ENCODE data around the gene CARMIL1.
"Not testable (repeated sequence)": the region's sequence is repeated elsewhere in the genome, so short reads cannot be mapped to it uniquely, and the experiment has no call there.

The CARMIL1 gene

DNA sequence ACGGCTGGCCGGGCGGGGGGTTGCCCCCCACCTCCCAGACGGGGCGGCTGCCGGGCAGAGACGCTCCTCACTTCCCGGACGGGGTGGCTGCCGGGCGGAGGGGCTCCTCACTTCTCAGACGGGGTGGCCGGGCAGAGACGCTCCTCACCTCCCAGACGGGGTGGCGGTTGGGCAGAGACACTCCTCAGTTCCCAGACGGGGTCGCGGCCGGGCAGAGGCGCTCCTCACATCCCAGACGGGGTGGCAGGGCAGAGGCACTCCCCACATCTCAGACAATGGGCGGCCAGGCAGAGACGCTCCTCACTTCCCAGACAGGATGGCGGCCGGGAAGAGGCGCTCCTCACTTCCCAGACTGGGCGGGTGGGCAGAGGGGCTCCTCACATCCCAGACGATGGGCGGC lies 306.9 kb downstream of the CARMIL1 start:
- DNase-seq, result not testable (repeated sequence)

DNA sequence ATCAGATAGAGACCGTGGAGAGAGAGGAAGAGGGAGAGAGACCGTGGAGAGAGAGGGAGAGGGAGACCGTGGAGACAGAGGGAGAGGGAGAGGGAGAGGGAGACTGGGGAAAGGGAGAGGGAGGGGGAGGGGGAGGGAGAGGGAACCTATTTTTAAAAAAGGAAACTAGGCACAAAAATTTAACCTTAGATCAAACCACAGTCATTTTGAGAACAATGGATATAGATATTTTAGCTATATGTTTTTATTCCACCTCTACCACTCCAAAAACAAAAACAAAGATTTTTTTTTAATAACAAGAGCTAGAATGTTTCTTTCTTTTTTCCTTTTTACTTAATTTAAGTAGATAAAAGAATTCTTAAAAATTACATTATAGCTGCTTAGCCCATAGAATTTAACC lies 307.8 kb downstream of the CARMIL1 start:
- DNase-seq, result no peak

DNA sequence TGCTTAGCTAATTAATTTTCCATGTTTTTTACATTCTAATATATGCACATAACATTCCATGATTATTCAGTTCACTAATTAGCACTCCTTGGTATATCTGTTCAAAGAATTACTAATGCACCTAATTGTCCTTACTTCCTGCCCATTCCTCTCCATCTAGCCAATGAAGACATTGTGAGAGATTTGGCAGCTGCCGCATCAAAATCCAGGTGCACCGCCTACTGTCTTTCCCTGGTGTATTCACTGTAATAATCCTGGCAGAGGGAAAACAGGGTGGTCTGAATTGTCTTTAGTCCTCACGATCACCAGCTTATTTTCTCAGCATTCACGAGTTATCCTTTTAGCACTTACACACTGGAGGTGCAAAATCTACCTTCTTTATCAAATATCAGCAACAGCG lies 311.8 kb downstream of the CARMIL1 start:
- DNase-seq, result no peak

DNA sequence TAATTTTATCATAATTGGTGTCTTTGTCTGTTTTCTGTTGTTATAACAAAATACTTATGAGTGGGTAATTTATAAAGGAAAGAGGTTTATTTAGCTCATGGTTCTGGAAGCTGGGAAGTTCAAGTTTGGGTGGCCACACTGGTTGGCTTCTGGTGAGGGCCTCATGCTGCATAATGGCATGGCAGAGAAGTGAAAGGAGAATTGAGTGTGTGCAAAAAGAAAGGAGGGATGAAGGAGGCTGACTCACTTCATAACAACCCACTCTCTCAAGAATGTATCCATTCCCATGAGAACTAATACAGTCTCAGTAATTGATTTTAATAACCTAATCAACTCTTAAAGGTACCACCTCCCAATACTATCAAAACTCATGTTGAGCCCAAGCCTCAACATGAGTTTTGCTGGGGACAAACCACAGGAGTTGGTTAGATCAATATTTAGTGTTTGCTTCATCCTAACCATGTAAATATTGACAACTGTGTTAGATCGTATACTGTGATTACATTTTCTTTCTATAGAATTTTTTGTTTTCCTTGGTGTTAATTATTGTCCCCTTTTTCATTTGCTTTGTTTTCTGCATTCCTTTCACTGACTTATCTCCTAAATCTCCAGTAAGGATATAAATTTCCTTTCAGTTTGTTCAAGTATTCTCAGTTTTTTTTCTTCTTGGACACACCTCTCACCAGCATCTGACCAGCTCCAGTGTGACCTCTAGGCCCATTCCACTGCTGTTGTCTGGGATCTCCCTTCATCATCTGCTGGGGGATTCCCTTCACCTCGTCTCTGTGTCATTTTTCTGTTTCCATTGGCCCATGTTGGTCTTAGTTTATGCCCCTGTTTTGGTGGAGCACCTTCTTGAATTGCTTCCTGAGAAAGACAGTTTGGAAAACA lies 318.0 kb downstream of the CARMIL1 start:
- no peak for DNase-seq

DNA sequence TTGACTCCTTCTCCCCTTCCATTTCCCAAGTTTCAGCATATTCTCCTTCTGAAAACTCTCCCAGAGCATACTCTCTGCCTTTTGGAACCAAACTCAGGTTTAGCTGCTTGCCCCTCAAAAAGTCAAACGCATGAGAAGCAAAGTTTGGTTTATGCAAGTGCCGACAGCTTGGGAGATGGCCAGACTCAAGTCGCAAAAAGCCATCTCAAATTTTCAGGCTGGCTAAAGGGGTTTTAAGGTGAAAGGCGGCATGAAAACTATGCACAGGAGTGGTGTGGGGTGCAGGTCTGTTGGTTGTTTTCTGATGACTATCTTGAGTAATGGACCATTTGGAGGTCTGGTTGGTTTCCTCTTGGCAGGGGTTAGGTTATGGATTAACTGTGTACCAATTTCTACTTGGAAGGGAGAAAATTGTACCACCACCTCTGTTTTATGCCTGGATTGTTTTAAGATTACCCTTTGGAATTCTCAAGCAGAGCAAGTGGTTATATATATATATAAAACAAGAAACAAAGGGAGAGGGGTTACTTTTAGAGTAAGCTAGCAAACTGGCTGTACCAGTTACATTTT lies 320.4 kb downstream of the CARMIL1 start:
- DNase-seq, result no peak

DNA sequence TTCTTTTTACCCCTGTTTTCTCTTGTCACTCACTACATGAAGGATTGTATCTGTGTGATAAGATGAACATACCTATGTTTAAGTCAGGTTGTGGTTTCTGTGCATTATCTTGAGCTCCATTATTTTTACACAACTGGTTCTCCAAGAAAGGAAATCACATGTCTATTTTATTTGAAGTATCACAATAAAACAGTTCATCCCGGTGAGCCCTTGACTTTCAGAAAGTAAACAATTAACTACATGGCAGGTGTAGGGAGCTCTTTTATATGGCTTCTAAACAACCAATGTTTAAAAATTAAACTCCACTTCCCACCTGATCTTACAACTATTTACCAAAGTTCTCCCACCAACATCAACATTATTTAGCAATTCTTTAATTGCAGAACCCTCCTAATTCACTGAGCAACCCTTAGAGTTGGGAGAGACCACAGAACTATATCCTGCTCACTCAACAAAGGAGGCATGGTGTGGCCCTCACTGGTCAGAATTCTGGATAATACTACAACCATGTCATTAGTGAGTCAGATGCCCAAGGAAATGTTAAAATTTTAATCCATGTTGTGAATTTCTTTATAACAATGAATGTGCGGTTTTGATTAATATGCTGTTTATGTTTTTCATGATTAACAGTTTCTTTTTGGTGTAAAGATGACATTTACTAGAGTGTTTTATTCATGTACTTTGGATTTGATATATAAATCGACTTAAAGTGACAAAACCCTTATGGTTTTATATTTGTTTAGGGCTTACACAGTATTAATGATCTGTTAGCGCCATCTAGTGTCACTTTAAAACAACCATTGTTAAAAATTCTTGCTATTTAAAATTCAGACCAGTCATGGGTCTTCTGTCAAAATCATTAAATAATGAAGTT lies 322.9 kb downstream of the CARMIL1 start:
- DNase-seq, result no peak

DNA sequence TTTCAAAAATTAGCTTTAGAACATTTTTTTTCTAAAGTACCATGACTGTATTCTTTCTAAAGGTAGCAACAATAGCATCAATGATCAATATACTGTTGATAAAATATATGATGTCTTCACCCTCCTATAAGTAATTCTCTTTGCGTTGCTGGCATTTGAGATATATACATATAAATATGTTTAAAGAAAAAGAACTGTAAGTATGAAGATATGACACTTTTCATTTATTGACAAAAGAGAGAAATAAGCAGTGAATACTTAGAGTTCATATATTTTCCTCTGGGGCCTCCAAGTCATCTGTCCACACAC lies 323.5 kb downstream of the CARMIL1 start:
- no peak for DNase-seq

DNA sequence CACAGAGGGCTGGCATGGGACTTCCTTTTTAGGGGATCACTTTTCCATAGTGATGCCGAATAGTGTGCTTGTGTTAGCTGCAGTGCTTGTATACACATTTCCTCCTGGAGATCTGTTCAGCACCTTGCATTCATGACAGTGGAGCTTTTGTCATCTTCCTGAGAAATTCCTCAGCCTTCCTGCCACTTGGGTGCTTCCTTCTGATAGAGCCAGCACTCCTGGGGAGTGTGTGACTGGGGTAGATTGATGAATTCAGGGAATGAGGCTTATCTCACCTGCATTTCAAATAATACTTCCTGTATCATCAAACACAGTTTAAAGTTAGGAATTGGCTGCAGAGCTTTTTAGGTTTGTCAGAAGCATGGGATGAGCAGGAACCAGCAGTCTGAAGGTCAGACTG lies 324.1 kb downstream of the CARMIL1 start:
- DNase-seq, result no peak

DNA sequence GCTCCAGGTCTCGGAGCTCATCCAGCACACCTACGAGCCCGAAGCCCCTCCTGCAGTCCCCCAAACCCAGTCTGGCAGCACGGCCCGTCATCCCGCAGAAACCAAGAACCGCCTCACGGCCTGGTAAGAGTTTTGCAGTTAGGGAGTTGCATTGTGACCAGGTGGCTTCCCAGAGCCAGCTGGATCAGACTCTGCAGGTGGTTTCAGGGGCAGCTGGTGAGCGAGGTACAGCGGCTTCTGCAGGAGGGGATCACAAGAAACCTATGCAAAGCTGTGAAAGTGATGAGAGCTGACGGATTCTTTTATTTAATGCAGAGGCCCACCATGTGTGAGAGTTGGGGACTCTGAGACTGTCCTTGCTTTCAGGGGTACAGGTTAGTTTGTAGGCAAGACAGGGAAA lies 327.0 kb downstream of the CARMIL1 start:
- DNase-seq, result no peak

DNA sequence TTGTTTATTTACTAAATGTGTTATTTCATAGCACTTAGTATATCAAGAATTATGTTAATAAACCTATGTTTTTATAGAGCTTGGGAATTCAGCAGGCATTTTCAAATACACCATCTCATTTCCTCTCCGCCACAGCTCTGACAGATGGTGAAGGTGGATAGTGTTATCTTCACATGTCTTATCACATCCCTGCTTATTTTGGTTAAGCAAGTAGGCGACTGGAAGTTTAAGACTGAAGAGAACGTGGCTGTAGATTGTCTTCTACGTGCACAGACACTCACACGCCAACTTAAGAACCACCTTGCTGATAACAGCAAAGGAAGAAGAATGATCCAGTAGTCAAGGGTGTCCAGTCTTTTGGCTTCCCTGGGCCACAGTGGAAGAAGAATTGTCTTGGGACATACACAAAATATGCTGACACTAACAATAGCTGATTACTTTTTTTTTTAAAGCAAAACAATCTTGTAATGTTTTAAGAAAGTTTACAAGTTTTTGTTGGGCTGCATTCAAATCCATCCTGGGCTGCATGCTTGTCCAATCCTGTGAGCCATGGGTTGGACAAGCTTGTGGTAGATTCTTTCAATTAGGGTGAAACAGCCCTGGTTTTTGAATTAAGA lies 329.5 kb downstream of the CARMIL1 start:
- no peak for DNase-seq

DNA sequence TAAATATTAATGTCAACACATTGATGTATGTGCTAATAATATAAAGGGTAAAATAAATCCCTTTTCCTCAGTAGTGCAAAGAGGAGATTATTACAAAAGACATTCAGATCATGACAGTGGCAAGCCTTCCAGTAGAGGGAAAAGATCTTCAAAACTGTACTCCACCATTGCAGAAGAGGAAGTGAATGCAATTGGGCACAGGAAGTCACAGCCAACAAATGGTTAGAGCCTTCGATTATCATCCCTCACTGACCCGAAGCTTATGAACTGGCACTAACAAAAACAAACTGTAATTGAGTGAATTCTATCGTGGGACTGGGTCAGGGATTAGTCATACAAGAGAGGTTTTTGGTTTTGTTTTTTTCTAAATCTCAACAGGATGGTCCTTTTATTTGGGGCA lies 333.5 kb downstream of the CARMIL1 start:
- DNase-seq, result no peak

DNA sequence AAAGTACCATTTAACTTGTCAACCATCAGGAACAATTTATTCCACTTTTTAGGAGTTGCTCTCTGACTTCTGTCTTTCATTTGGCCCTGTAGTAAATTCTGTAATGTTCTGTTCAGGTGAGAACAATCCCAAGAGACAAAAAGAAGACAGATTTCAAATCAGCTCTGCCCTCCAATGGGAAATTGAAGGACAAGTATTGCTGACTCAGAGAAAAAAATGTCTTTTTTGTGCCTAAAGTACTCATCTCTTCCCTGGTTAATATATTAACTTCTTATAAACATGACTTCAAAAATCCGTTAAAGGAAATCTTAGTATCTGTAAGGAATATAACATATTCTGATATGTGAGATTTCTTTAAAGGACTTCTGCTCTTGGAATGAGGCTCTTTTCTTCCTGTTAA lies 334.2 kb downstream of the CARMIL1 start:
- no peak for DNase-seq

DNA sequence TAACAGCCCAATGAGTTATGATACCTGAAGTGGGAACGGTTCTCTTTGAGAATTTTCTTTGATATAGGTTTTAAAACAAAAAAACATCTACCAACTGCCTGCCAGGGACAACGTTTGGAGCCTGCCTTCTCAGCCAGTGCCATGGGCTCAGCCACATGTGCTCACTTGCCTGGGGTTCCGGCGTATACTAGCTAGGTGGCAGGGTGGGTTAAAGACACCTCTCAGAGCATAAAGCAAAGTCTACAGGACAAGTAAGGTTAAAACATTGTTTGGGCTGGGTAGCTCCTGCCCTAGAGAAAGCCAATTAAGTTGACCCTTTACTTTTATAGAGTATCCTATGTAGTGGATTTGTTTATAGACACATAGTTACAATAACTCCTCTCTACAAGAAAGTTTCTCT lies 334.9 kb downstream of the CARMIL1 start:
- no peak for DNase-seq

DNA sequence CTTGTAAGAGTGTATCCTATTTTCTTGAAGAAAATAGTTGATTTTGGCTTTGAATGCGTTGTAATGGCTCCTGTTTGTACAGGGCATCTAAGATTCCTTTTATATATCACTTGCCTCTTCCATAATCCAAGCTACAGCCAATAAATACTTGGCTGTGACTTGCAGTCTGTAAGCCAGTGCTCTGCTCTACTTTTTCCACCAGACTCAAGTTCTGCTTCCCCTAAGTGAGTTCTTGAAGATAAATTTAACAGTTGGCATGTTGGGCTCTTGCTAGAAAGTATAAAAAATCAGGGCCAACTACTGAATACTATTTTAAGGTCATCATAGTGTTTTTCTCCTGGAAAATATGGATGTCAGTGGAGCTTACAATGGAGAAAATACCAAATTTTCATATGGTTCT lies 336.3 kb downstream of the CARMIL1 start:
- DNase-seq, result no peak

DNA sequence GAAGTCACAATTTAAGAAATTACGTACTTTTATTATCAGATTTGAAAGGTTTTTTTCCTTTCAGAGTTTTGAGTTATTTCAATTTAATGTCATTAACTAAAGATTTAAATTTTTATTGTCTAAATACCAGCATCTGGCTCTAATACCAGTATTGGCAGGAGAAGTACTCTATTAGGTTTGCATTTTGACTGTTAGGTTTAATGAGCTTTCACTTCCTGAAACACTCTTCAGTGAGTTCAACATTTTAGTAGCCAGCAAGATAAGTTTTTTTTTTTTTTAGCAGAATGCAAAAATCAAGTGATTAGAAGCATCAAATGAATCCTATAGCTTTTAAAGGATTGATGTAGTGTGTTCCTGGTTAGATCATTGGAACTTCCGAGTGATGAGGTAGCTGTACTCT lies 338.8 kb downstream of the CARMIL1 start:
- DNase-seq, result no peak

DNA sequence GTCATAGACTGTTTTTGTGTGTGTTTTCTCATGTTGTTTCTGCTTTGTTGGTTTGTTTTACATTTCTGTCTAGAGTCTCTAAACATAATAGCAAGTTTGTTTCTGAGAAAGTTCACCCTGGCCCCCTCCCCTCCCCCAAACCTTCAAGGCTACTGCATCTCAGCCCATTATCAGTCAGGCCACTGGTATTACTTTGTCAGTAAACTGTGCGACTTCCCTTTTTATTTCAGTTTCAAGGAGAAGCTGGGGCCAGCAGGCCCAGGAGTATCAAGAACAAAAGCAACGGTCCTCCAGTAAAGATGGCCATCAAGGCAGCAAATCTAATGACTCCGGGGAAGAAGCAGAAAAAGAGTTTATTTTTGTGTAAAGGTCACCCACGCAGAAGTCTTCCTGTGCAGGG lies 340.0 kb downstream of the CARMIL1 start:
- no peak for DNase-seq

DNA sequence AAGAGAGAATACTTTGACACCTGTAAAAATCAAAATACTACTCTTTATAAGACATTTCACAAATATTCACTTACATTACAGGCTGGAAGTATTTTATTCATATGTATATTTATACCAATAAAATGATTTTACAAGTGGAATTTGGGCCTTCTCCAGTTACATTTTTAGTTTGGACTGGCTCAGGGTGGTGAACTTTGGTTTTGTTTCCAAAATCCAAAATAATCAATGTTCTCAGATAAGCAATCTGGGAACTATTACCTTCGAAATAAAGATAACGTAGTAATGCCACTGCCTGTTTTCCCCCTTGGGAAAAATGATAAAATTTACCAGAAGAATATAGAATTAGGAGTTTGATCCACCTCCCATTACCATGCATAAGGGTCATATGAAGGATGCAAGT lies 341.2 kb downstream of the CARMIL1 start:
- no peak for DNase-seq

DNA sequence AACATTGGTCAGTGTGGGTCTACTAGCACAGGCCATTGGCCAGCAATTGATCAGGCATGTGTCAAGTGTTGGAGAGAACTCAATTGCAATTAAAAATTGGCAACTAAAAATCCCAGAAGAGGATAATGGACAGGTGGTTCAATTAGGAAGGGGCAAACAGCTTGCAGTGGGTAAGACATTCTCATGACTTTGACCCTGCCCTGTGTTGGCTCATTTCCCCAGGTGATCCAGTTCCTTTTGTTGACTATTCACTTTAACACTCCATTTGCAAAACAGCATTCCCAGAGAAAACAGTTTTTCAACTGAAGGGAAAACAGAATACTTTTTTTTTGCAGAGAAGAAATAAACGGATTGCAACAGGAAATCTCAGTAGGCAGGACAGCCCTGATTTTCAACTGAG lies 343.9 kb downstream of the CARMIL1 start:
- no peak for DNase-seq

DNA sequence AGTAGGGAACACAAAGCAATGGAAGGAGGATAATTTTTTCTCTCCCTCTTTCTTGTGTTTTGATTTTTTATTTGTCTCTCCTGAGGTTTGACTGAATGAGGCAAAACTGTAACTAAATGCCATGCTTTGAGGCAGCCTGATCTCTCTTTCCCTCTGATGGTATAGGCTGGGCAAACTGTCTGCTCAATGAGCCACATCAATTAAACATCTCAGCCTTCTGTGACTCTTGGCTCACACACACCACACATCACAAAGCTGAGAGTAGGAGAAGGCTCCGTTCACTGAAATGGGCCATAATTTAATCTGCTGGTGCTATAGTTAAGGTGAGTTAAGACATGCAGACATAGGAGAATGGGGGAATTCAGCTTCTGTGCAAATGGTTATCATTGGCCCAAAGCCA lies 344.7 kb downstream of the CARMIL1 start:
- no peak for DNase-seq

DNA sequence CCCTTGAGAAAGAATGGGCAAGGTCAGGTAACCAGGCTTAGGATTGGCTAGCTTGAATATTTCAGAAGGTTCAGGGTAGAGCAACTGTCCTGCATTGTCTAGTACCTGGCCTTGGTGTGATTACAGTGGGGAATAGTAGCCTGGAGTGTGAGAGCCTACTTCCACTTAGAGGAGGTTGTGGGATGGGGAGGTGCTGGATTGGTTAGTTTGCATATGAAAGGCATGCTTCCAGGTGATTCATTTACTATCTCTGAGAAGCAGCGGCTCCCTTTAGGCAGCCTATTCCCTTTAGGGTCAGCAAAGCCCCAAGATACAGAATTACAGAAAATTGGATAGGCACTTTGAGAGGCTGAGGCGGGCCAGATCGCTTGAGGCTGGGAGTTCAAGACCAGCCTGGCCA lies 347.8 kb downstream of the CARMIL1 start:
- no peak for DNase-seq

DNA sequence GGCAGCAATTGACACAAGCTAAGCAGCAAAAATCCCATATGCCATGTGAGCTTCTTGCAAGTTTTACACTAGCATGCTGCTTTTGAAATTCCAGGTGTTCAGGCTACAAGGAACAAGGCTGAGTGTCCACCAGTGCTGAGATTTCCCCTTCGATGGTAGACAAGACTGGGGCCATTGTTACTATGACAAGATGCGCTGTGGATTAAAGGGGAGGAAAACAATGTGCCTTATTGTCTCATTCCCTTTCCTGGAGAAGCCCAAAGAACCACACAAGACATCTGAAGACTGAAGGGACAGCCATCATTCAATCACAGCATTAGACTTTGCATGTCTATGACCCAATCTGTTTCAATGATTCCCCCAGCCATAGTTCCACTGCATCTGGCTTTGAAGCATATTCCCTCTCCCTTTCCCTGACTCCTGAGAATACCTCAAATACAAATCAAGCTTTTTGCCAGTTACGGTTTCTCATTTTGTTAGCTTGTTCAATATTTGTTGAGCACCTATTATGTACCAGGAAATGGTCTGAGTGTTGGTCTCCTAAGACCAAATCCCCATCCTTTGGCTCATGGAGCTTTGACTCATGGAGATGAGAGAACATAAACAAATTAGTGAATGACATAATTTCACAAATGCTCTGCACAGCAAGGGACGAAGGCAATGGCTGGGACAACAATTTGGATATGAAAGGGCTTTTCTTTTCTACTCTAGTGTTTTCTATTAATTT lies 349.5 kb downstream of the CARMIL1 start:
- no peak for DNase-seq

DNA sequence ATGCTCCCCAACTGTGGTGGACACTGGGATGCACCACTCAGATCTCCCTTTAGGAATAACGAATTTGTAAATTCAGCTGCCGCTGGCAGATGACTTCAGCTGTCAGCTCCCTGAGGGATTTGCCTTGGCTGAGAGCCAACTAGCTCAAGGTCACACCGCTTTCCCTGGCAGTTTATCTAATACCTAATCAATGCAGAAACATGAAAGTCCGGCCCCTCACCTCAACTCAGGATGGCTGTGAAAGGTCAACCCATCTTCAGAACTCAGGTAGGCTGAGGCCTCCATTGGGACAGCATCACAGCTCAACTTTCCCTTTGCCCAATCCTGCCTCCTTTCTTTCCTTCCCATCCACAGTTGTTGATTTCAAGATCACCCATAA lies 350.0 kb downstream of the CARMIL1 start:
- DNase-seq, result no peak
